ENCODE measurements around the gene TRMT2A. TPM values are rescaled to one million over a fixed set of nuclear protein-coding genes. Genes with fewer than 3 reads are reported as not detected.

TRMT2A gene
- total RNA-seq, 1 donor = 45.3 TPM

DNA sequence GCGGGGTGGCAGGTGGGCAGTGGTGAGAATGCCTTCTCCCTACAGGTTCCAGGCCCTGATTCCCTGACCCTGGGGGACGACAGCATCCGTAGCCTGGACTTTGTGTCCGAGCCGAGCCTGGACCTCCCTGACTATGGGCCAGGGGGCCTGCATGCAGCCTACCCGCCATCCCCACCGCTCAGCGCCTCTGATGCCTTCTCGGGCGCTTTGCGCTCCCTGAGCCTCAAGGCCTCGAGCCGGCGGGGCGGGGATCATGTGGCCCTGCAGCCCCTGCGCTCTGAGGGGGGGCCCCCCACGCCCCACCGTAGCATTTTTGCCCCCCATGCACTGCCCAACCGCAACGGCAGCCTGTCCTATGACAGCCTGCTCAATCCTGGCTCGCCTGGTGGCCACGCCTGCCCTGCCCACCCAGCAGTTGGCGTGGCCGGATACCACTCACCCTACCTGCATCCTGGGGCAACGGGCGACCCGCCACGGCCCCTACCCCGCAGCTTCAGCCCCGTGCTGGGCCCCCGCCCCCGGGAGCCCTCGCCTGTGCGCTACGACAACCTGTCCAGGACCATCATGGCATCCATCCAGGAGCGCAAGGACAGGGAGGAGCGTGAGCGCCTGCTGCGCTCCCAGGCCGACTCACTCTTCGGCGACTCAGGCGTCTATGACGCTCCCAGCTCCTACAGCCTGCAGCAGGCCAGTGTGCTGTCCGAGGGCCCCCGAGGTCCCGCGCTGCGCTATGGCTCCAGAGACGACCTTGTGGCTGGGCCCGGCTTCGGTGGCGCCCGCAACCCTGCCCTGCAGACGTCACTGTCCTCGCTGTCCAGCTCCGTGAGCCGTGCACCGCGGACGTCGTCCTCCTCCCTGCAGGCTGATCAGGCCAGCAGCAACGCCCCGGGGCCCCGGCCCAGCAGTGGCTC is 25.9 kb upstream of the TRMT2A start:
- TF ChIP-seq, protein P1, sequence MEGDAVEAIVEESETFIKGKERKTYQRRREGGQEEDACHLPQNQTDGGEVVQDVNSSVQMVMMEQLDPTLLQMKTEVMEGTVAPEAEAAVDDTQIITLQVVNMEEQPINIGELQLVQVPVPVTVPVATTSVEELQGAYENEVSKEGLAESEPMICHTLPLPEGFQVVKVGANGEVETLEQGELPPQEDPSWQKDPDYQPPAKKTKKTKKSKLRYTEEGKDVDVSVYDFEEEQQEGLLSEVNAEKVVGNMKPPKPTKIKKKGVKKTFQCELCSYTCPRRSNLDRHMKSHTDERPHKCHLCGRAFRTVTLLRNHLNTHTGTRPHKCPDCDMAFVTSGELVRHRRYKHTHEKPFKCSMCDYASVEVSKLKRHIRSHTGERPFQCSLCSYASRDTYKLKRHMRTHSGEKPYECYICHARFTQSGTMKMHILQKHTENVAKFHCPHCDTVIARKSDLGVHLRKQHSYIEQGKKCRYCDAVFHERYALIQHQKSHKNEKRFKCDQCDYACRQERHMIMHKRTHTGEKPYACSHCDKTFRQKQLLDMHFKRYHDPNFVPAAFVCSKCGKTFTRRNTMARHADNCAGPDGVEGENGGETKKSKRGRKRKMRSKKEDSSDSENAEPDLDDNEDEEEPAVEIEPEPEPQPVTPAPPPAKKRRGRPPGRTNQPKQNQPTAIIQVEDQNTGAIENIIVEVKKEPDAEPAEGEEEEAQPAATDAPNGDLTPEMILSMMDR (IDR thresholded peaks at IDR 0.05; ENCODE audit: insufficient read depth, low read depth, low read length) = no peak

DNA sequence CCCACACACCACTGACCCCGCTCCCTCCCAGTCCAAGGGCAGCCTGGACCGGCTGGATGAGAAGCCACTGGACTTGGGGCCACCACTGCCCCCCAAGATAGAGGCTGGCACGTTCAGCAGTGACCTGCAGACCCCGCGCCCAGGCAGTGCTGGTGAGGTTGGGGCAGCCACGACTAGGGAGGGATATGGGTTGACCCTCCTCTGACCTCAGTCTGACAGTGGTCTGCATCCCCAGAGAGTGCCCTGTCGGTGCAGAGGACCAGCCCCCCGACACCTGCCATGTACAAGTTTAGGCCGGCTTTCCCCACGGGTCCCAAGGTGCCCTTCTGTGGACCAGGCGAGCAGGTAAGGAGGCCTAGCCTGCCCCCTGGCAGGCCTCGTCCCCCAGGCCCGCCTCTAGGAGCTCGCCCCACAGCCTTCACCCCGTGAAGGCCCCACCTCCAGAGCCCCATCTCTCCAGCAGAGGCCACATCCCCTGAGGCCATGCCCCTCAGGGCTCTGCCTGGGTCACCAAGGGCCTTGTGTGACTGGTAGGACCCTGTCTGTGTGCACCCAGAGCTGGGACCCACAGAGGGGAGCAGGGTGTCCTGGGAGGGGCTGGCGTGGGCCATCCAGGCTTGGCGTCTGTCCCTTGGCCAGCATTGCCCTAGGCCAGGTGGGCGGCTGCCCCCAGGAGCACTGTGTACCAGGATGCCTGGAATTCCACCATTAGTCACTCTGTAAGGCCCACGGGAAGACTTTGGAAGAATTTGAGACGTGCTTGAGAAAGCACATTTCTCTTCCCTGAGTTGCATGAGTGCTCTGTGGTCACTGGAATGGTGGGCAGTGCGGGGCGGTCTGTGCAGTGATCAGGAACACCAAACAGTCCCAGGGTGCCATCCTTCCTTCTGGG is 24.4 kb upstream of the TRMT2A start:
- peak; percentile 17 for DNase-seq (ENCODE audit: low read depth)
- H3K4me3 ChIP-seq (ENCODE audit: low read depth, low read length) = no peak overlapping the region
- TF ChIP-seq, protein P1 (IDR thresholded peaks at IDR 0.05; ENCODE audit: insufficient read depth, low read depth, low read length) = no peak

More for the DNA sequence above, 25.9 kb upstream of the TRMT2A start:
- no peak for DNase-seq (ENCODE audit: low read depth)
- H3K4me3 ChIP-seq (ENCODE audit: low read depth, low read length) = no peak overlapping the region

DNA sequence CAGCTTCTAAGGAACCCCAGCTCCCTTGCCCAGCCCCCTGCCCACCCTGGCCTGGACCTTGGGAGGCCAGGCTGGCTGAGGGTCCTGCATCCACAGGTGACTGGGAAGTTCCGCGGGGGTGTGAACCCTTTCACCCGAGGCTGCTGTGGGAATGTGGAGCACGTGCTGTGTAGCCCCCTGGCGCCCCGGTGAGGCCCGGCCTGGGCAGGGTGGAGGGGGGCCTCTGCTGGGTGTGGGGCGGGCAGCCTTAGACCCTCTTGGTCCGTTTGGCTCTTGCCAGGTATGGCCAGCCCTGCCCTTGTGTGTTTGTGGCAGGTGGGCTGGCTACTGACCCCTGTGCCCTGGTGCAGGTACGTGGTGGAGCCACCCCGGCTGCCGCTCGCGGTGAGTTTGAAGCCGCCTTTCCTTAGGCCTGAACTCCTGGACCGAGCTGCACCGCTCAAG is 23.5 kb upstream of the TRMT2A start:
- TF ChIP-seq, protein P1 (IDR thresholded peaks at IDR 0.05; ENCODE audit: insufficient read depth, low read depth, low read length) = no peak
- H3K4me3 ChIP-seq (ENCODE audit: low read depth, low read length) = no peak overlapping the region
- no peak for DNase-seq (ENCODE audit: low read depth)

DNA sequence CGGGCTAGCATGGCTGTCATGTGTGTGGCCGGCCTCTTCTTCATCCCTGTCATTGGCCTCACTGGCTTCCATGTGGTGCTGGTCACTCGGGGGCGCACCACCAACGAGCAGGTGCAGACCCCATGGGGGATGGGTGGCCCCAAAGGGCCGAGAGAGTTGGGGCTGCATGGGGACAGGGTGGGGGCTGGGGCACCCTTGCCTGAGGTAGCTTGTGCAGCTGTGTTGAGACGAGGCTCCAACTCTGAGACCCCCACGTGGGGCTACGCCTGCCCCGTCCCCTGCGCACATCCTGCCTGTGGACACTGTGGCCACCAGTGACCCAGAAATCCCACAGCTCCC is 23.1 kb upstream of the TRMT2A start:
- no peak for DNase-seq (ENCODE audit: low read depth)
- no peak overlapping the region for H3K4me3 ChIP-seq (ENCODE audit: low read depth, low read length)
- TF ChIP-seq, protein P1 (IDR thresholded peaks at IDR 0.05; ENCODE audit: insufficient read depth, low read depth, low read length) = no peak

DNA sequence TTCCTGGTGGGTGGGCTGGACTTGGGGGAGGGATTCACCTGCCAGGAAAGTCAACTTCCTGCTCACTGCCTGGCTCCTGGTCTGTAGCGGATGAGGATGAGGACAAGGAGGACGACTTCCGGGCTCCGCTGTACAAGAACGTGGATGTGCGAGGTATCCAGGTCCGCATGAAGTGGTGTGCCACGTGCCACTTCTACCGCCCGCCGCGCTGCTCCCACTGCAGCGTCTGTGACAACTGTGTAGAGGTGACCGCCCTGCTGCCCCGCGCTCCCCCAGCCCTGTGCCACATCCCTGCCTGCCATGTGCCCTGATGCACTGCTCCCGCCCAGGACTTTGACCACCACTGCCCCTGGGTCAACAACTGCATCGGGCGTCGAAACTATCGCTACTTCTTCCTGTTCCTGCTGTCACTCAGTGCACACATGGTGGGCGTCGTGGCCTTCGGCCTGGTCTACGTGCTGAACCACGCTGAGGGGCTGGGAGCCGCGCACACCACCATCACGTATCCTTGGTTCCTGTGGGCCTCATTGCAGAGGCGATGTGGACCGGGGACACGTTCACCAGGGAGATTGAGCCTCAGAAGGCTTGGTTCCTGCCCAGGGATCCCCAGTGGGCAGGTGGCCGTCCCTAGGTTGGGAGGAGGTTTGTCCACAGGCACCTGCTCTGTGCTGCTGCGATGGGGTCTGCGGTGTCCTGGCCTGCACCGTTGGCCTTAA is 22.5 kb upstream of the TRMT2A start:
- TF ChIP-seq, protein P1 (IDR thresholded peaks at IDR 0.05; ENCODE audit: insufficient read depth, low read depth, low read length) = no peak
- no peak for DNase-seq (ENCODE audit: low read depth)
- no peak overlapping the region for H3K4me3 ChIP-seq (ENCODE audit: low read depth, low read length)

DNA sequence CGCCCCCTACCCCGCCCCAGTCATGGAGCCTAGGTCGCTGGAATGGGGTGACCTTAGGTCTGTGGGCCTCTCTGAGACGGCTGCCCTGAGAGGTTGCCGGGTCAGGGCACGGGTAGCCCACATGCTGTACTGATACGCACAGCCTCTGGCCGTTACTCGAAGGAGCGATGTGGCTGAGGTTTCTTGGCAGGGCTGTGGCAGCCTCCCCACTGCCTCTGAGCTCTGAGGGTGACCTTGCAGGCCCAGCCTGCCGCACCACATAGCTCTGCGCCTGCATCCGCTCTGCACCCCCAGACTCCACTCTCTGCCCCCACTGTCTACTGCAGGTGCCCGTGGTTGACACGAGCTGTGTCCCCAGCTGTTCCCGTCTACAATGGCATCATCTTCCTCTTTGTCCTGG is 21.8 kb upstream of the TRMT2A start:
- H3K4me3 ChIP-seq (ENCODE audit: low read depth, low read length) = no peak overlapping the region
- TF ChIP-seq, protein P1 (IDR thresholded peaks at IDR 0.05; ENCODE audit: insufficient read depth, low read depth, low read length) = no peak
- DNase-seq (ENCODE audit: low read depth) = no peak
